GM19328 (cell line): Measurements from ENCODE around the gene KCNK7.

Source experiments
- ATAC-seq: cut with Tn5 transposase; IDR thresholded peaks from one replicate; pipeline ENCODE4 v1.9.1; 2021; ENCODE audit warnings: mild to moderate bottlenecking, moderate library complexity; ENCODE audit not compliant: unreplicated experiment

KCNK7 gene

GRCh38 chr11:65589444-65590239 lies 6.0 kb downstream of the KCNK7 start:
- no peak for ATAC-seq

- ATAC-seq = peak; percentile 65
Observed at GRCh38 chr11:65588199-65589054, 7.2 kb downstream of the KCNK7 start.

- ATAC-seq = no peak
Observed at GRCh38 chr11:65586676-65587075, 8.9 kb downstream of the KCNK7 start.

GRCh38 chr11:65586247-65586630 lies 9.4 kb downstream of the KCNK7 start:
- no peak for ATAC-seq

GRCh38 chr11:65585396-65586246 lies 10.0 kb downstream of the KCNK7 start:
- no peak for ATAC-seq

GRCh38 chr11:65584723-65585171 lies 10.9 kb downstream of the KCNK7 start:
- ATAC-seq = no peak

GRCh38 chr11:65584106-65584505 lies 11.5 kb downstream of the KCNK7 start:
- ATAC-seq = no peak

- ATAC-seq = no peak
Observed at GRCh38 chr11:65583589-65583988, 12.0 kb downstream of the KCNK7 start.

- no peak for ATAC-seq
Observed at GRCh38 chr11:65581928-65582327, 13.7 kb downstream of the KCNK7 start.

- ATAC-seq = no peak
Observed at GRCh38 chr11:65580756-65581155, 14.8 kb downstream of the KCNK7 start.

GRCh38 chr11:65580031-65580692 lies 15.4 kb downstream of the KCNK7 start:
- no peak for ATAC-seq

GRCh38 chr11:65579291-65579690 lies 16.3 kb downstream of the KCNK7 start:
- ATAC-seq = no peak

- no peak for ATAC-seq
Observed at GRCh38 chr11:65578667-65579066, 16.9 kb downstream of the KCNK7 start.

GRCh38 chr11:65578134-65578533 lies 17.5 kb downstream of the KCNK7 start:
- ATAC-seq = no peak

- no peak for ATAC-seq
Observed at GRCh38 chr11:65577756-65578109, 17.9 kb downstream of the KCNK7 start.

- no peak for ATAC-seq
Observed at GRCh38 chr11:65576867-65577755, 18.5 kb downstream of the KCNK7 start.

GRCh38 chr11:65576232-65576866 lies 19.3 kb downstream of the KCNK7 start:
- no peak for ATAC-seq

- ATAC-seq = no peak
Observed at GRCh38 chr11:65575568-65576231, 19.9 kb downstream of the KCNK7 start, which contains the start of gene EHBP1L1. EHBP1L1 (plus strand) TSS chr11:65576053; CDS start chr11:65576303, 250 bp downstream.
